H1 (cell line): ENCODE results near the gene PLXNB1. TPM values are rescaled to one million over a fixed set of nuclear protein-coding genes. Genes with fewer than 3 reads are reported as not detected.

ENCODE experiments used
- CTCF ChIA-PET: fragments of 300-600 bp; sonication (Branson Sonifier 250); formaldehyde crosslinking; loops from one replicate; lab custom pipeline; 2021; ENCODE audit not compliant: partially characterized antibody; lab: Charles Lee
- POLR2A ChIA-PET: fragments of 300-600 bp; sonication (Branson Sonifier 250); formaldehyde crosslinking; loops from one replicate; lab custom pipeline; 2021; ENCODE audit warnings: inconsistent platforms; ENCODE audit not compliant: partially characterized antibody; lab: Charles Lee
- DNase-seq, 2 experiments: peaks; one replicate each; pipeline versions ENCODE4 v3.0.0 to v3.0.0-alpha.2; 2010 to 2022; ENCODE audit warnings: low spot score in 2 of 2, low read depth in 1 of 2, mixed read lengths in 1 of 2
- FAIRE-seq: peaks from 2 replicates; lab custom pipeline; 2011; peaks lifted over from hg19 to GRCh38; lab: Jason Lieb, UNC
- H2AFZ ChIP-seq: 2 replicates; pipeline ENCODE4 v1.8.1; 2012; ENCODE audit warnings: low read length, inconsistent platforms
- H2AK5ac ChIP-seq: 2 replicates; pipeline ENCODE4 v1.6.1; 2013; ENCODE audit warnings: low read depth, low read length
- H2BK120ac ChIP-seq: replicated peaks from 2 replicates; pipeline ENCODE3; 2013; ENCODE audit warnings: low read depth, low read length, inconsistent platforms
- H2BK12ac ChIP-seq: 2 replicates; pipeline ENCODE4 v1.6.1; 2013; ENCODE audit warnings: low read depth, low read length
- H2BK15ac ChIP-seq: 2 replicates; pipeline ENCODE4 v1.6.1; 2013; ENCODE audit warnings: low read length
- H2BK20ac ChIP-seq: 2 replicates; pipeline ENCODE4 v1.6.1; 2013; ENCODE audit warnings: low read length
- H2BK5ac ChIP-seq: 2 replicates; pipeline ENCODE4 v1.6.1; 2013; ENCODE audit warnings: low read depth, low read length
- H3K14ac ChIP-seq: 2 replicates; pipeline ENCODE4 v1.6.1; 2013; ENCODE audit warnings: inconsistent platforms; ENCODE audit not compliant: insufficient read length
- H3K18ac ChIP-seq: 2 replicates; pipeline ENCODE4 v1.6.1; 2013; ENCODE audit warnings: low read length; ENCODE audit errors: extremely low read depth
- H3K23ac ChIP-seq: 2 replicates; pipeline ENCODE4 v1.6.1; 2013; ENCODE audit warnings: inconsistent platforms; ENCODE audit not compliant: insufficient read length
- H3K23me2 ChIP-seq: 2 replicates; pipeline ENCODE4 v1.6.1; 2013; ENCODE audit warnings: low read depth, low read length
- H3K27ac ChIP-seq: 2 replicates; pipeline ENCODE4 v1.6.1; 2011; ENCODE audit warnings: low read depth, low read length, inconsistent platforms
- H3K27me3 ChIP-seq, 4 experiments: replicated peaks in 1 of 4; 1 replicate in 1 of 4; 2 replicates in 3 of 4; pipeline versions ENCODE4 v1.6.1 to v1.8.1; 2011 to 2013; ENCODE audit warnings: low read length in 3 of 4, mild to moderate bottlenecking in 3 of 4, inconsistent platforms in 2 of 4, mixed read lengths in 2 of 4, moderate library complexity in 1 of 4; ENCODE audit not compliant: control insufficient read depth in 3 of 4, insufficient read depth in 3 of 4; ENCODE audit errors: extremely low read depth in 1 of 4
- H3K36me3 ChIP-seq, 4 experiments: 2 replicates each; pipeline versions ENCODE4 v1.6.1 to v1.8.1; 2011 to 2013; ENCODE audit warnings: mild to moderate bottlenecking in 4 of 4, low read length in 3 of 4, moderate library complexity in 2 of 4, control low read depth in 1 of 4, inconsistent platforms in 1 of 4; ENCODE audit not compliant: insufficient read depth in 4 of 4, control insufficient read depth in 2 of 4
- H3K4ac ChIP-seq: replicated peaks from 2 replicates; pipeline ENCODE3; 2013; ENCODE audit warnings: low read length, low read depth, mixed read lengths, inconsistent platforms; ENCODE audit not compliant: insufficient read length
- H3K4me1 ChIP-seq, 4 experiments: replicated peaks in 1 of 4; 1 replicate in 1 of 4; 2 replicates in 3 of 4; pipeline versions ENCODE4 v1.6.1 to v1.8.1; 2011 to 2013; ENCODE audit warnings: low read length in 3 of 4, inconsistent platforms in 2 of 4, mixed read lengths in 1 of 4; ENCODE audit not compliant: insufficient read depth in 4 of 4, control insufficient read depth in 3 of 4
- H3K4me2 ChIP-seq, 2 experiments: 2 replicates each; pipeline versions ENCODE4 v1.6.1 to v1.8.1; 2011 to 2013; ENCODE audit warnings: low read depth in 2 of 2, low read length in 2 of 2, control low read depth in 1 of 2, inconsistent platforms in 1 of 2, mild to moderate bottlenecking in 1 of 2; ENCODE audit not compliant: insufficient read depth in 1 of 2
- H3K4me3 ChIP-seq, 4 experiments: fragments of 200-600, 300-600 bp in 1 of 4; sonication (generic), shearing (Covaris generic), sonication (Bioruptor Twin) in 1 of 4; 2 replicates each; pipeline versions ENCODE4 v1.5.1 to v1.8.1; 2011 to 2016; ENCODE audit warnings: low read length in 4 of 4, low read depth in 3 of 4, control low read depth in 2 of 4, inconsistent platforms in 2 of 4, mild to moderate bottlenecking in 2 of 4, mixed read lengths in 1 of 4, moderate library complexity in 1 of 4; ENCODE audit not compliant: insufficient read depth in 2 of 4; ENCODE audit errors: extremely low read depth in 1 of 4
- H3K56ac ChIP-seq: replicated peaks from 2 replicates; pipeline ENCODE3; 2013; ENCODE audit warnings: low read depth, mild to moderate bottlenecking, mixed read lengths, low read length, inconsistent platforms; ENCODE audit not compliant: insufficient read length
- H3K79me1 ChIP-seq: 2 replicates; pipeline ENCODE4 v1.6.1; 2013; ENCODE audit warnings: low read depth, low read length, control low read depth
- H3K79me2 ChIP-seq, 2 experiments: 2 replicates each; pipeline versions ENCODE4 v1.6.1 to v1.8.1; 2012 to 2013; ENCODE audit warnings: low read length in 2 of 2, mild to moderate bottlenecking in 2 of 2, inconsistent platforms in 1 of 2; ENCODE audit not compliant: insufficient read depth in 2 of 2, control insufficient read depth in 1 of 2
- H3K9ac ChIP-seq, 4 experiments: replicated peaks in 1 of 4; 1 replicate in 1 of 4; 2 replicates in 3 of 4; pipeline versions ENCODE4 v1.6.1 to v1.8.1; 2011 to 2013; ENCODE audit warnings: low read depth in 3 of 4, low read length in 3 of 4, control low read depth in 2 of 4, mild to moderate bottlenecking in 2 of 4, moderate library complexity in 2 of 4, inconsistent platforms in 1 of 4; ENCODE audit errors: extremely low read depth in 1 of 4
- H3K9me3 ChIP-seq, 2 experiments: 2 replicates each; pipeline versions ENCODE4 v1.6.1 to v1.8.1; 2012 to 2013; ENCODE audit warnings: mild to moderate bottlenecking in 2 of 2, moderate library complexity in 2 of 2, control low read depth in 1 of 2, inconsistent platforms in 1 of 2, low read depth in 1 of 2, low read length in 1 of 2, mixed read lengths in 1 of 2; ENCODE audit not compliant: insufficient read depth in 2 of 2
- H4K20me1 ChIP-seq, 2 experiments: replicated peaks in 1 of 2; 2 replicates each; pipeline versions ENCODE3 to v1.8.1; 2011 to 2013; ENCODE audit warnings: inconsistent platforms in 2 of 2, low read length in 2 of 2, mild to moderate bottlenecking in 1 of 2; ENCODE audit not compliant: insufficient read depth in 2 of 2, control insufficient read depth in 1 of 2
- H4K5ac ChIP-seq: 2 replicates; pipeline ENCODE4 v1.6.1; 2013; ENCODE audit warnings: low read length, low read depth, mixed read lengths, inconsistent platforms; ENCODE audit not compliant: insufficient read length
- H4K8ac ChIP-seq: 2 replicates; pipeline ENCODE4 v1.8.0; 2013; ENCODE audit warnings: mild to moderate bottlenecking, moderate library complexity, low read length, inconsistent platforms; ENCODE audit not compliant: insufficient read depth; ENCODE audit errors: extremely low read depth
- H4K91ac ChIP-seq: replicated peaks from 2 replicates; pipeline ENCODE3; 2013; ENCODE audit warnings: low read length, mixed read lengths, inconsistent platforms; ENCODE audit not compliant: insufficient read length
- ASH2L ChIP-seq: fragments of 200-600, 300-600 bp; sonication (generic); IDR thresholded peaks from one replicate; pipeline ENCODE4 v1.7.1; 2017; ENCODE audit warnings: low read length
- BCL11A ChIP-seq, 2 experiments: IDR thresholded peaks; one replicate each; pipeline ENCODE4 v1.6.1; 2011; ENCODE audit warnings: low read depth in 2 of 2, low read length in 2 of 2, mild to moderate bottlenecking in 2 of 2
- BRCA1 ChIP-seq: IDR thresholded peaks from 2 replicates; pipeline ENCODE4 v1.6.1; 2012; ENCODE audit warnings: low read depth, low read length, improper control_type of control experiment
- CBX8 ChIP-seq: fragments of 300-800, 300-1000 bp; sonication (generic); IDR thresholded peaks from 2 replicates; pipeline ENCODE4 v1.7.1; 2016; ENCODE audit warnings: low read depth, low read length, borderline replicate concordance
- CEBPB ChIP-seq: IDR thresholded peaks from 2 replicates; pipeline ENCODE4 v1.6.1; 2012; ENCODE audit warnings: low read depth, low read length
- GTF2F1 ChIP-seq: IDR thresholded peaks from 2 replicates; pipeline ENCODE4 v1.6.1; 2012; ENCODE audit warnings: low read depth, low read length, improper control_type of control experiment, borderline replicate concordance
- HDAC6 ChIP-seq: IDR thresholded peaks from one replicate; pipeline ENCODE4 v1.7.1; 2012; ENCODE audit warnings: low read depth, mild to moderate bottlenecking, inconsistent platforms, low read length, moderate library complexity
- JUN ChIP-seq: IDR thresholded peaks from 2 replicates; pipeline ENCODE4 v1.6.1; 2011; ENCODE audit warnings: low read depth, mild to moderate bottlenecking, improper control_type of control experiment, low read length
- KDM4A ChIP-seq: IDR thresholded peaks from one replicate; pipeline ENCODE4 v1.7.1; 2012; ENCODE audit warnings: low read depth, mild to moderate bottlenecking, moderate library complexity, low read length, inconsistent platforms; ENCODE audit not compliant: severe bottlenecking
- RNF2 ChIP-seq: fragments of 200-900, 300-1000 bp; sonication (generic); IDR thresholded peaks from 2 replicates; pipeline ENCODE4 v1.7.1; 2016; ENCODE audit warnings: borderline replicate concordance, low read depth, mild to moderate bottlenecking, antibody characterized with exemption, low read length; ENCODE audit not compliant: poor library complexity, severe bottlenecking; ENCODE audit errors: missing control alignments
- TCF12 ChIP-seq: IDR thresholded peaks from 2 replicates; pipeline ENCODE4 v1.6.1; 2011; ENCODE audit warnings: low read depth, mild to moderate bottlenecking, low read length
- WGBS, 2 experiments: shearing (Covaris generic) in 1 of 2; methylation state at CpG; one replicate each; pipeline versions ENCODE4 v1.1.6 to v1.1.7; 2013 to 2015; ENCODE audit warnings: low lambda C conversion rate in 2 of 2, mixed read lengths in 2 of 2, inconsistent platforms in 1 of 2, low coverage in 1 of 2, missing lambda C conversion rate in 1 of 2; ENCODE audit not compliant: insufficient replicate concordance in 2 of 2, insufficient coverage in 1 of 2, insufficient read length in 1 of 2; ENCODE audit errors: extremely low coverage in 1 of 2, missing lambda C conversion rate in 1 of 2; 5-methylcytosine and 5-hydroxymethylcytosine counted together
- polyA plus RNA-seq, 7 experiments: library from polyadenylated mRNA; depleted of rRNA in 3 of 7; stranded (reverse) in 5 of 7; unstranded in 2 of 7; fragments of >200 nt in 5 of 7; fragments of 200-250 nt in 2 of 7; gene quantifications; 1 replicate in 5 of 7; 2 replicates in 1 of 7; 4 replicates in 1 of 7; pipeline versions ENCODE4 v1.2.1 to v1.2.3, GENCODE V29; 2011 to 2013; ENCODE audit warnings: missing spikeins in 2 of 7, mixed read lengths in 2 of 7
- total RNA-seq: library from RNA; stranded (reverse); fragmentation: NEBNext Ultra II Directional; extraction: Animal tissue kit (Norgen Biotek cat#: 25700); gene quantifications from 2 replicates; pipeline ENCODE4 v1.2.1, GENCODE V29; 2021
- TF ChIP-seq, protein P1 (sequence below): IDR thresholded peaks from 2 replicates; pipeline ENCODE4 v1.6.1; 2011; ENCODE audit warnings: low read length, improper control_type of control experiment

Gene PLXNB1
- total and polyA plus RNA-seq, 2 of the 8 experiments (the other 6 are each of a cell fraction or from before 2014, with no cell fraction given): 109 to 114 TPM

DNA sequence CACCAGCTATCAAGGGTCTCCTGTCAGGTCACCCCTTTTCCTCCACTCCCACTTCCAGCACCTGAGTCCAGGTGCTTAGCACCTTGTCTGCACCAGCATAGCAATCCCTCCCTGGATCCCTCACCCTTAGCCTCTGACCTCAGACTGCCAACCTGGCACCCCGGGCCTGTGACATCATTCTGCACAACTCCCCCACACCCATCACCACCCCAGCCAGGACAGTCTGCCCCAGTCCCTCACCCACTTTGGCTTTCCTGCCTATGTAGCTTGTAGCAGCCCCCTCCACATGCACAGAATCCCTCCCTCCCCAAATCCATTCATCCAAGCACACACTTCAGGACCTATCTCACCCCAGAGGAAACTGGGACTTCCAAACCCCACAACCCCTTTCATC lies 819 bp upstream of the PLXNB1 start:
- peak overlapping the region; percentile 97; the same call in 1 of the 2 replicates for H2BK15ac ChIP-seq
- H3K9me3 ChIP-seq: no peaks in the 10 kb centered on the region
- H3K79me1 ChIP-seq: peaks cover 23% of the 10 kb centered on the region
- no peak overlapping the region for H3K23ac ChIP-seq
- H3K4me2 ChIP-seq: peak overlapping the region; percentile 74 to 77
- H4K8ac ChIP-seq: no peak overlapping the region; the same call in 1 of the 2 replicates
- FAIRE-seq (no peak), DNase-seq (no peak)
- H3K4ac ChIP-seq: no peak overlapping the region
- H2BK12ac ChIP-seq: peak overlapping the region; percentile 81; the same call in 1 of the 2 replicates
- H2BK20ac ChIP-seq: 0 out of 2 replicates have a peak overlapping the region, but pooled peaks have one; percentile 53
- H3K27ac ChIP-seq: peak overlapping the region; percentile 76; the same call in 1 of the 2 replicates
- H3K27me3 ChIP-seq: no peaks in the 10 kb centered on the region
- peaks cover 27 to 52% of the 10 kb centered on the region in 2 experiments for H3K79me2 ChIP-seq
- no peak overlapping the region for H2BK120ac ChIP-seq
- H3K56ac ChIP-seq: no peak overlapping the region
- H2AK5ac ChIP-seq: peak overlapping the region; percentile 93; the same call in 1 of the 2 replicates
- H3K23me2 ChIP-seq: peaks cover 12% of the 10 kb centered on the region
- no peak overlapping the region for H3K14ac ChIP-seq
- ChIA-PET POLR2A (interaction anchor here (0.9 to 31.5 kb wide), 11 partner anchors 8 to 272 kb away, joined by 3 to 650 read pairs (median 8); partner anchors contain the start of genes ATRIP, CCDC51, TMA7 and ZNF589), CTCF (interaction anchor here (0.7 to 7.7 kb wide), 11 partner anchors 8 to 236 kb away, joined by 3 to 138 read pairs (median 5); no protein-coding TSS in a partner anchor)
- peak overlapping the region; percentile 89 for H3K18ac ChIP-seq
- H3K4me3 ChIP-seq: peak overlapping the region; percentile 66 to 85 (median 76); a peak in 7 of 8 replicates
- peaks cover 4 to 26% (median 12%) of the 10 kb centered on the region in 4 experiments; a peak in 6 of 8 replicates for H3K36me3 ChIP-seq
- peaks cover 7 to 28% (median 20%) of the 10 kb centered on the region in 4 experiments for H3K4me1 ChIP-seq
- H4K5ac ChIP-seq: no peak overlapping the region
- H3K9ac ChIP-seq: peak overlapping the region in 3 of 4 experiments; percentile 42 to 45 (median 45); a peak in 5 of 7 replicates
- 92% methylated on average over 1 of the region's 1 CpG; no CpG with 5 or more reads in 1 of the 2 experiments for WGBS, 2 experiments
- H4K91ac ChIP-seq: no peak overlapping the region
- no peak overlapping the region for H2AFZ ChIP-seq
- H2BK5ac ChIP-seq: peak overlapping the region; percentile 91; the same call in 1 of the 2 replicates
- H4K20me1 ChIP-seq: peaks cover 4 to 12% of the 10 kb centered on the region in 2 experiments
- TF ChIP-seq CEBPB (no peak), BRCA1 (no peak), HDAC6 (no peak), ASH2L (no peak), GTF2F1 (no peak), KDM4A (no peak), BCL11A (IDR thresholded peaks at IDR 0.05; ENCODE audit: low read depth in 2 of 2, low read length in 2 of 2) (no peak), CBX8 (no peak), RNF2 (no peak), TCF12 (no peak), JUN (no peak)
- TF ChIP-seq, protein P1, sequence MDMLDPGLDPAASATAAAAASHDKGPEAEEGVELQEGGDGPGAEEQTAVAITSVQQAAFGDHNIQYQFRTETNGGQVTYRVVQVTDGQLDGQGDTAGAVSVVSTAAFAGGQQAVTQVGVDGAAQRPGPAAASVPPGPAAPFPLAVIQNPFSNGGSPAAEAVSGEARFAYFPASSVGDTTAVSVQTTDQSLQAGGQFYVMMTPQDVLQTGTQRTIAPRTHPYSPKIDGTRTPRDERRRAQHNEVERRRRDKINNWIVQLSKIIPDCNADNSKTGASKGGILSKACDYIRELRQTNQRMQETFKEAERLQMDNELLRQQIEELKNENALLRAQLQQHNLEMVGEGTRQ: no peak
